Measurements from ENCODE around the gene YIPF6.

DNA sequence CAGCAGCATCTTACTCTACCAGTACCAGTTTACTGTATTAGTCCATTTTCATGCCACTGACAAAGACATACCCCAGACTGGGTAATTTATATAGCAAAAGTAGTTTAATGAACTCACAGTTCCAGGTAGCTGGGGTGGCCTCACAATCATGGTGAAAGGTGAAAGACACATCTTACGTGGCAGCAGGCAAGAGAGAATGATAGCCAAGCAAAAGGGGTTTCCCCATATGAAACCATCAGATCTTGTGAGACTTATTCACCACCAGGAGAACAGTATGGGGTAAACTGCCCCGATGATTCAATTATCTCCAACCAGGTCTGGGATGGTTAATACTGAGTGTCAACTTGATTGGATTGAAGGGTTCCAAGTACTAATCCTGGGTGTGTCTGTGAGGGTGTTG lies 69.3 kb downstream of the YIPF6 start:
- TF ChIP-seq POLR2A (IDR thresholded peaks at IDR 0.05), result no peak
- TF ChIP-seq, protein P1, sequence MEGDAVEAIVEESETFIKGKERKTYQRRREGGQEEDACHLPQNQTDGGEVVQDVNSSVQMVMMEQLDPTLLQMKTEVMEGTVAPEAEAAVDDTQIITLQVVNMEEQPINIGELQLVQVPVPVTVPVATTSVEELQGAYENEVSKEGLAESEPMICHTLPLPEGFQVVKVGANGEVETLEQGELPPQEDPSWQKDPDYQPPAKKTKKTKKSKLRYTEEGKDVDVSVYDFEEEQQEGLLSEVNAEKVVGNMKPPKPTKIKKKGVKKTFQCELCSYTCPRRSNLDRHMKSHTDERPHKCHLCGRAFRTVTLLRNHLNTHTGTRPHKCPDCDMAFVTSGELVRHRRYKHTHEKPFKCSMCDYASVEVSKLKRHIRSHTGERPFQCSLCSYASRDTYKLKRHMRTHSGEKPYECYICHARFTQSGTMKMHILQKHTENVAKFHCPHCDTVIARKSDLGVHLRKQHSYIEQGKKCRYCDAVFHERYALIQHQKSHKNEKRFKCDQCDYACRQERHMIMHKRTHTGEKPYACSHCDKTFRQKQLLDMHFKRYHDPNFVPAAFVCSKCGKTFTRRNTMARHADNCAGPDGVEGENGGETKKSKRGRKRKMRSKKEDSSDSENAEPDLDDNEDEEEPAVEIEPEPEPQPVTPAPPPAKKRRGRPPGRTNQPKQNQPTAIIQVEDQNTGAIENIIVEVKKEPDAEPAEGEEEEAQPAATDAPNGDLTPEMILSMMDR (IDR thresholded peaks at IDR 0.05), result no peak
